Neural cell (in vitro differentiated cells): ENCODE results near the gene PIK3CG. TPM values are rescaled to one million over a fixed set of nuclear protein-coding genes. Genes with fewer than 3 reads are reported as not detected.

Experiments used
- H2AFZ ChIP-seq: fragments of 200-600, 300-800 bp; sonication (generic), shearing (Covaris generic); 2 replicates; pipeline ENCODE4 v1.6.0; 2014; ENCODE audit warnings: low read depth, mild to moderate bottlenecking, antibody characterized with exemption, low read length, moderate library complexity
- H3F3A ChIP-seq: fragments of 200-600 bp; shearing (Covaris generic); 2 replicates; pipeline ENCODE4 v1.6.1; 2016; ENCODE audit warnings: mild to moderate bottlenecking, moderate library complexity, mixed read lengths, antibody characterized with exemption, low read length; ENCODE audit not compliant: insufficient read depth, poor library complexity, severe bottlenecking
- H3K27ac ChIP-seq: fragments of 200-600, 300-800 bp; sonication (generic), shearing (Covaris generic); 2 replicates; pipeline ENCODE4 v1.5.1; 2014; ENCODE audit warnings: mild to moderate bottlenecking, low read length, moderate library complexity
- H3K27me3 ChIP-seq: fragments of 300-800, 200-600 bp; sonication (generic), shearing (Covaris generic); 2 replicates; pipeline ENCODE4 v1.6.0; 2014; ENCODE audit warnings: mild to moderate bottlenecking, low read depth, low read length, moderate library complexity; ENCODE audit not compliant: insufficient read depth
- H3K36me3 ChIP-seq: fragments of 300-800, 200-600 bp; sonication (generic), shearing (Covaris generic); 2 replicates; pipeline ENCODE4 v1.5.1; 2014; ENCODE audit warnings: mild to moderate bottlenecking, antibody characterized with exemption, low read length, moderate library complexity; ENCODE audit not compliant: insufficient read depth
- H3K4me2 ChIP-seq: fragments of 300-800, 200-600 bp; sonication (generic), shearing (Covaris generic); 2 replicates; pipeline ENCODE4 v1.6.0; 2014; ENCODE audit warnings: mild to moderate bottlenecking, low read length
- H3K4me3 ChIP-seq: fragments of 300-800, 200-600 bp; sonication (generic), shearing (Covaris generic); 2 replicates; pipeline ENCODE4 v1.5.1; 2014; ENCODE audit warnings: mild to moderate bottlenecking, low read length, moderate library complexity
- H3K79me2 ChIP-seq: fragments of 200-600 bp; shearing (Covaris generic); replicated peaks from 2 replicates; pipeline ENCODE4 v1.6.0; 2014; ENCODE audit warnings: mild to moderate bottlenecking, low read length, moderate library complexity; ENCODE audit not compliant: insufficient read depth
- H3K9ac ChIP-seq: fragments of 300-800, 200-600 bp; sonication (generic), shearing (Covaris generic); 2 replicates; pipeline ENCODE4 v1.6.1; 2016; ENCODE audit warnings: mild to moderate bottlenecking, low read length, mixed read lengths
- H3K9me2 ChIP-seq: fragments of 200-600 bp; shearing (Covaris generic); 2 replicates; pipeline ENCODE4 v1.6.1; 2016; ENCODE audit warnings: mild to moderate bottlenecking, low read length, mixed read lengths; ENCODE audit not compliant: insufficient read depth
- H3K9me3 ChIP-seq: fragments of 200-600, 300-800 bp; sonication (generic), shearing (Covaris generic); 2 replicates; pipeline ENCODE4 v1.6.1; 2016; ENCODE audit warnings: mild to moderate bottlenecking, mixed run types, low read length, moderate library complexity, mixed read lengths
- H4K20me1 ChIP-seq: fragments of 200-600 bp; shearing (Covaris generic); 2 replicates; pipeline ENCODE4 v1.6.1; 2016; ENCODE audit warnings: mild to moderate bottlenecking, mixed run types; ENCODE audit not compliant: insufficient read depth
- EP300 ChIP-seq: fragments of 450-650 bp; conservative IDR thresholded peaks from 2 replicates; pipeline ENCODE4 v1.6.1; 2014; ENCODE audit warnings: antibody characterized with exemption, mild to moderate bottlenecking, moderate library complexity; ENCODE audit not compliant: poor library complexity, severe bottlenecking
- EZH2 ChIP-seq: fragments of 200-600, 300-800 bp; shearing (Covaris generic), sonication (generic); IDR thresholded peaks from 2 replicates; pipeline ENCODE4 v1.6.1; 2014; ENCODE audit warnings: antibody characterized with exemption, low read length, borderline replicate concordance, mild to moderate bottlenecking; ENCODE audit not compliant: insufficient read depth, poor library complexity, severe bottlenecking
- MXI1 ChIP-seq: fragments of 450-650 bp; conservative IDR thresholded peaks from 2 replicates; pipeline ENCODE4 v1.6.1; 2014; ENCODE audit warnings: antibody characterized with exemption, mild to moderate bottlenecking; ENCODE audit not compliant: poor library complexity, severe bottlenecking
- POLR2AphosphoS5 ChIP-seq: IDR thresholded peaks from 2 replicates; pipeline ENCODE4 v1.6.1; 2012
- RAD21 ChIP-seq: fragments of 450-650 bp; conservative IDR thresholded peaks from 2 replicates; pipeline ENCODE4 v1.6.1; 2014; ENCODE audit warnings: antibody characterized with exemption, mild to moderate bottlenecking, moderate library complexity
- SMC3 ChIP-seq: fragments of 450-650 bp; conservative IDR thresholded peaks from 2 replicates; pipeline ENCODE4 v1.6.1; 2014; ENCODE audit warnings: antibody characterized with exemption, mild to moderate bottlenecking, moderate library complexity; ENCODE audit not compliant: poor library complexity
- TAF1 ChIP-seq: IDR thresholded peaks from 2 replicates; pipeline ENCODE4 v1.6.1; 2012; ENCODE audit warnings: low read depth
- polyA plus RNA-seq: library from polyadenylated mRNA; depleted of rRNA; stranded (reverse); fragments of >200 nt; gene quantifications from 2 replicates; pipeline ENCODE4 v1.2.3, GENCODE V29; 2014
- TF ChIP-seq, protein P1 (sequence below): fragments of 450-650 bp; IDR thresholded peaks from 2 replicates; pipeline ENCODE4 v1.5.1; 2014; ENCODE audit warnings: antibody characterized with exemption, mild to moderate bottlenecking, moderate library complexity; ENCODE audit not compliant: poor library complexity, severe bottlenecking
- TF ChIP-seq, protein P2 (sequence below): IDR thresholded peaks from 2 replicates; pipeline ENCODE4 v1.6.1; 2012; ENCODE audit warnings: borderline replicate concordance

The PIK3CG gene
- polyA plus RNA-seq, 1 donor from 2014 or later, result not detected

DNA sequence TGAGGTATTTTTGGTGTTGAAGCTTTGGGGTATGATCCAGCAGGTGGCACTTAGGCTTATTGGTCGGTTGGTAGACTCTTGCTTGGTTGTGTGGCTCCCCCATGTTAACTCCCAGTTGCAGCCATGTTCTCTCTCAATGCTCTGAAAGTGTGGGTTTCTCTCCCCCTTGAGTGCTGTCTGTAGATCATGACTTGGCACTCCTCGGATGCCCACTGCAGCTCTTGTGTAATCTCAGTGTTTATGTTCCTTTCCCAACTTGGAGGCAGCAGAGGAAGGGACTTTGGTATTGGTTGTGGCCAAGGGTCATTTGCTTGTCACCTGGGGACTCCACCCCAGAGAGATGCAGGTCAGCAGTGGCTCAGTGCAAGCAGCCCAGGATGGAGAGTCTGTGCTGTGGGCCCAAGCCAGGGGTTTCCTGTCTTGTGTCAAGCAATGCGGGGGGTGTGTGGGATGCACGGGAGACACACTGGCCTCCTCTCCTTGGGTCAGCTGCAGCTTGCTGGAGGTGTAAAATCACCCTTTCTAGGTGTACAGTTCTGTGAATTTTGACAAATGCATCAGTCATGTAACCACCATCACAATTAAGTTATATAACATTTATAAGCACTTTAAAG, 36.9 kb downstream of the PIK3CG start:
- Histone ChIP-seq H2AFZ (no peak overlapping the region), H3K27me3 (no peaks in the 10 kb centered on the region), H3K79me2 (no peaks in the 10 kb centered on the region), H3K9ac (no peak overlapping the region), H3K4me2 (no peak overlapping the region), H3F3A (no peaks in the 10 kb centered on the region), H4K20me1 (no peaks in the 10 kb centered on the region), H3K9me2 (no peaks in the 10 kb centered on the region), H3K9me3 (no peaks in the 10 kb centered on the region), H3K4me3 (no peak overlapping the region), H3K36me3 (no peaks in the 10 kb centered on the region), H3K27ac (no peak overlapping the region)
- TF ChIP-seq RAD21 (no peak), MXI1 (no peak), POLR2AphosphoS5 (no peak), TAF1 (no peak), EP300 (no peak), SMC3 (no peak), EZH2 (no peak)
- TF ChIP-seq, protein P1, sequence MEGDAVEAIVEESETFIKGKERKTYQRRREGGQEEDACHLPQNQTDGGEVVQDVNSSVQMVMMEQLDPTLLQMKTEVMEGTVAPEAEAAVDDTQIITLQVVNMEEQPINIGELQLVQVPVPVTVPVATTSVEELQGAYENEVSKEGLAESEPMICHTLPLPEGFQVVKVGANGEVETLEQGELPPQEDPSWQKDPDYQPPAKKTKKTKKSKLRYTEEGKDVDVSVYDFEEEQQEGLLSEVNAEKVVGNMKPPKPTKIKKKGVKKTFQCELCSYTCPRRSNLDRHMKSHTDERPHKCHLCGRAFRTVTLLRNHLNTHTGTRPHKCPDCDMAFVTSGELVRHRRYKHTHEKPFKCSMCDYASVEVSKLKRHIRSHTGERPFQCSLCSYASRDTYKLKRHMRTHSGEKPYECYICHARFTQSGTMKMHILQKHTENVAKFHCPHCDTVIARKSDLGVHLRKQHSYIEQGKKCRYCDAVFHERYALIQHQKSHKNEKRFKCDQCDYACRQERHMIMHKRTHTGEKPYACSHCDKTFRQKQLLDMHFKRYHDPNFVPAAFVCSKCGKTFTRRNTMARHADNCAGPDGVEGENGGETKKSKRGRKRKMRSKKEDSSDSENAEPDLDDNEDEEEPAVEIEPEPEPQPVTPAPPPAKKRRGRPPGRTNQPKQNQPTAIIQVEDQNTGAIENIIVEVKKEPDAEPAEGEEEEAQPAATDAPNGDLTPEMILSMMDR, result no peak
- TF ChIP-seq, protein P2, sequence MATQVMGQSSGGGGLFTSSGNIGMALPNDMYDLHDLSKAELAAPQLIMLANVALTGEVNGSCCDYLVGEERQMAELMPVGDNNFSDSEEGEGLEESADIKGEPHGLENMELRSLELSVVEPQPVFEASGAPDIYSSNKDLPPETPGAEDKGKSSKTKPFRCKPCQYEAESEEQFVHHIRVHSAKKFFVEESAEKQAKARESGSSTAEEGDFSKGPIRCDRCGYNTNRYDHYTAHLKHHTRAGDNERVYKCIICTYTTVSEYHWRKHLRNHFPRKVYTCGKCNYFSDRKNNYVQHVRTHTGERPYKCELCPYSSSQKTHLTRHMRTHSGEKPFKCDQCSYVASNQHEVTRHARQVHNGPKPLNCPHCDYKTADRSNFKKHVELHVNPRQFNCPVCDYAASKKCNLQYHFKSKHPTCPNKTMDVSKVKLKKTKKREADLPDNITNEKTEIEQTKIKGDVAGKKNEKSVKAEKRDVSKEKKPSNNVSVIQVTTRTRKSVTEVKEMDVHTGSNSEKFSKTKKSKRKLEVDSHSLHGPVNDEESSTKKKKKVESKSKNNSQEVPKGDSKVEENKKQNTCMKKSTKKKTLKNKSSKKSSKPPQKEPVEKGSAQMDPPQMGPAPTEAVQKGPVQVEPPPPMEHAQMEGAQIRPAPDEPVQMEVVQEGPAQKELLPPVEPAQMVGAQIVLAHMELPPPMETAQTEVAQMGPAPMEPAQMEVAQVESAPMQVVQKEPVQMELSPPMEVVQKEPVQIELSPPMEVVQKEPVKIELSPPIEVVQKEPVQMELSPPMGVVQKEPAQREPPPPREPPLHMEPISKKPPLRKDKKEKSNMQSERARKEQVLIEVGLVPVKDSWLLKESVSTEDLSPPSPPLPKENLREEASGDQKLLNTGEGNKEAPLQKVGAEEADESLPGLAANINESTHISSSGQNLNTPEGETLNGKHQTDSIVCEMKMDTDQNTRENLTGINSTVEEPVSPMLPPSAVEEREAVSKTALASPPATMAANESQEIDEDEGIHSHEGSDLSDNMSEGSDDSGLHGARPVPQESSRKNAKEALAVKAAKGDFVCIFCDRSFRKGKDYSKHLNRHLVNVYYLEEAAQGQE, result no peak

DNA sequence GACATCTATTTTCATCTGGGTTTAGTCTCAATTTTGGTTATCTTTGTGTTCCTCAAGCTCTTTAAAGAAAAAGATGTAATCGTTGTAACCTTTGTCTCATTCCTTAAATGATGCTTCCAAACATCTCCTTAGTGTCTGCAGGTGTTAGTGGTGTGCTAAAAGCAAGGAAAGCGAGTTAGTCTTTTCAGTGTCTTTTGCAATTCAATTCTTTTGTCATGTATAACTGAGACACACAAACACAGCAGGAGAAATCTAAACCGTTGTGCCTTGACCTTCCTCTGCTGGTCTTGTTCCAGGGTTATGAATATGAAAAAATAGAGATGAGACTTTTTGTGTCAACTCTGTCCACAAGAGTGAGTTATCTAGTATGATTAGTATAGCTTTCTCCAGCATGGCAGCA, 40.7 kb downstream of the PIK3CG start:
- TF ChIP-seq, protein P2, result no peak
- TF ChIP-seq EZH2 (no peak), POLR2AphosphoS5 (no peak), RAD21 (no peak), EP300 (no peak), TAF1 (no peak), MXI1 (no peak)
- TF ChIP-seq, protein P1, result no peak
- Histone ChIP-seq H3K36me3 (no peaks in the 10 kb centered on the region), H3K9ac (no peak overlapping the region), H3K27me3 (no peaks in the 10 kb centered on the region), H3K9me2 (no peaks in the 10 kb centered on the region), H4K20me1 (no peaks in the 10 kb centered on the region), H3K4me2 (no peak overlapping the region), H3K79me2 (no peaks in the 10 kb centered on the region), H3K4me3 (no peak overlapping the region), H3K9me3 (no peaks in the 10 kb centered on the region), H3K27ac (no peak overlapping the region), H3F3A (no peaks in the 10 kb centered on the region), H2AFZ (no peak overlapping the region)
